ENCODE data around the gene TNFAIP8L2.

The TNFAIP8L2 gene

DNA sequence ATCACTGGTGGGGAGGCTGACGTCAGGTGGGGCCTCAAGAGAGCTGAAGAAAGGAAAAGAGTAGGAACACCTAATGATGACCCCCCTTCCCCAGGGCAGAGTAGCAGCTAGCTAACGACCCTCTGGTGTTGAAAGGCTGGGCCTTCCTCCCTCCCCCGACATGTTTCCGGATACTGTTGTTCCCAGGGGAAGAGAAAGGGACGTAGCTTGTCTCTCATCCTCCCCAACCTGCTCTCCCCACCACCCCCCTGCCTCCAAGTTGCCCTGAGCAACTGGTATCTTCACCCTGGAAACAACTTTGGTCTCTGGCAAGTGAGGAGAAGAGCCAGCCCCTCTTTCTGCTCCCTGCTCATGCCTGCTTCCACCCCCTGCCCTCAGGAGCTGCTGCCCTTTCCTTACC, 12.5 kb upstream of the TNFAIP8L2 start:
- Histone ChIP-seq H3K4me3 (replicated peaks; ENCODE audit: low read depth, low read length) (no peak overlapping the region), H3K27me3 (replicated peaks; ENCODE audit: control insufficient read depth, insufficient read depth, low read length) (peaks cover 3% of the 10 kb centered on the region), H3K36me3 (ENCODE audit: control insufficient read depth, insufficient read depth, low read length) (no peaks in the 10 kb centered on the region)
- TF ChIP-seq CTCF (IDR thresholded peaks at IDR 0.05; ENCODE audit: insufficient read depth, low read length, poor library complexity, severe bottlenecking): no peak
- no peak for DNase-seq (ENCODE audit: extremely low read depth, insufficient read length)

DNA sequence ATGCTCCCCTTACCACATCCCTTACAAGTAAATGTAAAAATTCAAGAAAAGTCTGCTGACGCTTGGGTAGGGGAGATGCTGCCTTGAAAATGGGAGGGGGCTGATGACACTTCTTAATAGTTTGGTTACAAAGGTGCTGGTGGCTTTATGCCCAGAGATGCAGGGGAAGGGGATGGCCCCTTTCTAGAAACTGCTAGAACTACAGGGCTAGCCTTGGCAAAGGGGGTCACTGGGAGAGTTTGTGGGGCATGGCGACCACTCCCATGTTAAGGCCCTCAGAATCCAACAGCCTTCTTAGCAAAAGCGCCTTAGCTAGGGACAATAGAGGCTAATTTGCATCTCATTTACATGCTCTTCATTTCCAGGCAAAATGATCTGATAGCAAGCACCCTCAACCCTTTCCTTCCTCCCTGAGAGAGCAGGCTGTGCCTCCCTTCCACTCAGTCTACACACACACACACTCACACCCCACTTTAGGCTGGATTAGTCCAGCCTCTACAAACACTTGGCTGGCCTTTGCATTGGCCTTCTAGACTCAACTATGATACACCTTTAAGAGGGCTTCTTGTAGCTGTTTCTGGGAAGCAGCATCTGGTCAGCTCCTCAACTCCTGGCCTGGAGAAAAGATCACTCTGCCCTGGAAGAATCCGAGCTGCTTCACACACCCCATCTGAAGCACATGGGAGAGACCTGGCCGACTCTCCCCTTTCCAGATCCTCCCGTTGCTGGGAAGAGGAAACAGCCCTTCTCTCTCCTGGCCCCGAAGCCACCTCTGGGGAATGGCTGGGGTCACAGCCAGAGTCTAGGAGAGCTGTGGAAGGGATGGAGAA, 11.8 kb upstream of the TNFAIP8L2 start:
- Histone ChIP-seq H3K27me3 (replicated peaks; ENCODE audit: control insufficient read depth, insufficient read depth, low read length) (peaks cover 3% of the 10 kb centered on the region), H3K4me3 (replicated peaks; ENCODE audit: low read depth, low read length) (no peak overlapping the region), H3K36me3 (ENCODE audit: control insufficient read depth, insufficient read depth, low read length) (no peaks in the 10 kb centered on the region)
- TF ChIP-seq CTCF (IDR thresholded peaks at IDR 0.05; ENCODE audit: insufficient read depth, low read length, poor library complexity, severe bottlenecking): no peak
- DNase-seq (ENCODE audit: extremely low read depth, insufficient read length): no peak

DNA sequence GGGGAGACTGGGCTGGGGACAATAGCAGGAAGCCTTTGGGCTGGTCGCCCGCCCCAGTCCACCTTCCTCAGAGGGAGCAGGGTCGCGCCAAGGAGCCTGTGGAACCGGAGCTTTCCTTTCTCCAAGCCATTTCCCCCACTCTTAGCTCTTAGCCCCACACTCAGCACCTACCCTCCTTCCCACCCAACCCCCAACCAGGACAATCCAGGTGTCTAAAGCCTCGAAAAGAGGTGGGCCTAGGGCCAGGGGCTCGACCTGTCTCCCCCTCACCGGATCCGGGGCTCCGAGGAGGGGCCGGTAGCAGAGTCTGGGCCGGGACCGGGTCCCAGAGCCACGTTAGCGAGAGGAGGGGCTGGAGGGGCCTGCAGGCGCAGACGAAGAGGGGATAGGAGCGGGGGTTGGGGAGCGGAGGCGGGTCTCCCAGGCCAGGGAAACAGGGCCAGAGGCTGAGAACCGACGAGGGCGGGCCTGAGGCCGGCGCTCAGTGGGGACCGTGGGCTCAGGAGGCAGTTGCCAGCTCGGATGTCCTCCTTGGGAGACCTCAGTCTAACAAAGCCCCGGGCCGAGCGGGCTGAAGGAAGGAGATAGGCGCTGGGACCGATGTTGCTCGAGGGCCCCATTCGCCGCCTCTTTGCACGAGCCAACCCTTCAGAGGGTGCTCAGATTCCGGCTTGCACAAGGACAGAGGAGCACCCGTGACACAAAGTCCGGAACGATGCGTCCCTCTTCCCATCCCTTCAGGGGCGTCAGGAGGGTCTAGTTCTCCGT, 11.0 kb upstream of the TNFAIP8L2 start:
- no peak for TF ChIP-seq CTCF (IDR thresholded peaks at IDR 0.05; ENCODE audit: insufficient read depth, low read length, poor library complexity, severe bottlenecking)
- Histone ChIP-seq H3K4me3 (replicated peaks; ENCODE audit: low read depth, low read length) (peak overlapping the region; percentile 85), H3K27me3 (replicated peaks; ENCODE audit: control insufficient read depth, insufficient read depth, low read length) (peaks cover 2% of the 10 kb centered on the region), H3K36me3 (ENCODE audit: control insufficient read depth, insufficient read depth, low read length) (no peaks in the 10 kb centered on the region)
- DNase-seq (ENCODE audit: extremely low read depth, insufficient read length): no peak

- no peak for TF ChIP-seq CTCF (IDR thresholded peaks at IDR 0.05; ENCODE audit: insufficient read depth, low read length, poor library complexity, severe bottlenecking)
- H3K4me3 ChIP-seq (replicated peaks; ENCODE audit: low read depth, low read length): peak overlapping the region; percentile 85
- peaks cover 2% of the 10 kb centered on the region for H3K27me3 ChIP-seq (replicated peaks; ENCODE audit: control insufficient read depth, insufficient read depth, low read length)
- H3K36me3 ChIP-seq (ENCODE audit: control insufficient read depth, insufficient read depth, low read length): no peaks in the 10 kb centered on the region
- DNase-seq (ENCODE audit: extremely low read depth, insufficient read length): no peak
These were observed 10.4 kb upstream of the TNFAIP8L2 start for GRCh38 chr1:151146072-151146411.

DNA sequence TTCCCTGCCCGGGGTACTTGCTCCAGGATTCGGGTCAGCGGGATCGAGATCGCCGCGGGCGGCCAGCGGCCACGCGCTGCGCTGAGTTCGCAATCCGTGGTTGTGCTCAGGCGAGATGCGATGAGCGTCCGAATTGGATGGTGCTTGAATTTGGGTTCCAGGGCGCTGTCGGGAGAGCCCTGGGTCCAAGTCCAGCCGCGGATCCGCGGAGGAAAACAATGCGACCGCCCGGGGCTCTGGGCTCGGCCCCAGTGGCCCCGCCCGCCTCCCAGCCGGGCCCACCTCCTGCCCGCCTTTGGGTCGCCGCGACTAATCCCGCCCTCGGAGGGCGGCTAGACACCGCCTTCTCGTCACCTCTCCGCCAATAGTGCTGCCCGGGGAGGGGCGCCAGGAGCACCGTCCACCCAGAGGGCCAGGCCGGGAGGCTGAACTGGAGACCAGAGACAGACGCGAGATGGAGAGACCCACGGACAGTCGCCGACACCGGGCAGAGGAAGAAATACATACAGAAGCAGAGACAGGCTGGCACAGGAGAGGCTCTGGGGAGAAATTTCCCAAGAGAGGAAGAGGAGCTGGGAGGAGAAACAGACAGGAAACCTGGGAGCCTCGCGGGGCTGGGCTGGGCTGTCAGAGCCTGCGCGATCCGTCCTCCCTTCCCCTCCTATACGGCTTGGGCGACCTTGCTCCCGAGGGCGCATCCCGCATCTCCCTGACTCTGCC, 9.9 kb upstream of the TNFAIP8L2 start, which contains the start of gene SEMA6C:
Gene SEMA6C (minus strand): TSS at position 220 of the 720 bp plus-strand sequence. CDS start 4,010 bp downstream, outside the sequence.
- DNase-seq (ENCODE audit: extremely low read depth, insufficient read length): peak; percentile 84
- TF ChIP-seq CTCF (IDR thresholded peaks at IDR 0.05; ENCODE audit: insufficient read depth, low read length, poor library complexity, severe bottlenecking): no peak
- H3K4me3 ChIP-seq (replicated peaks; ENCODE audit: low read depth, low read length): peak within 1 kb of the TSS; percentile 85
- no peaks in the 10 kb centered on the region for H3K36me3 ChIP-seq (ENCODE audit: control insufficient read depth, insufficient read depth, low read length)
- H3K27me3 ChIP-seq (replicated peaks; ENCODE audit: control insufficient read depth, insufficient read depth, low read length): peaks cover 2% of the 10 kb centered on the region

All from GM06990 (cell line).